Endometrium (tissue), 2 donors: ENCODE measurements around the gene ALOX12.
A peak's percentile ranks its signal among the peaks of the same experiment; 100 is the strongest.

Experiments used
- FAIRE-seq: peaks from 2 replicates; lab custom pipeline; 2012; peaks lifted over from hg19 to GRCh38; lab: Jason Lieb, UNC
- donor health status: control.
- donor health status: control.

The ALOX12 gene

DNA sequence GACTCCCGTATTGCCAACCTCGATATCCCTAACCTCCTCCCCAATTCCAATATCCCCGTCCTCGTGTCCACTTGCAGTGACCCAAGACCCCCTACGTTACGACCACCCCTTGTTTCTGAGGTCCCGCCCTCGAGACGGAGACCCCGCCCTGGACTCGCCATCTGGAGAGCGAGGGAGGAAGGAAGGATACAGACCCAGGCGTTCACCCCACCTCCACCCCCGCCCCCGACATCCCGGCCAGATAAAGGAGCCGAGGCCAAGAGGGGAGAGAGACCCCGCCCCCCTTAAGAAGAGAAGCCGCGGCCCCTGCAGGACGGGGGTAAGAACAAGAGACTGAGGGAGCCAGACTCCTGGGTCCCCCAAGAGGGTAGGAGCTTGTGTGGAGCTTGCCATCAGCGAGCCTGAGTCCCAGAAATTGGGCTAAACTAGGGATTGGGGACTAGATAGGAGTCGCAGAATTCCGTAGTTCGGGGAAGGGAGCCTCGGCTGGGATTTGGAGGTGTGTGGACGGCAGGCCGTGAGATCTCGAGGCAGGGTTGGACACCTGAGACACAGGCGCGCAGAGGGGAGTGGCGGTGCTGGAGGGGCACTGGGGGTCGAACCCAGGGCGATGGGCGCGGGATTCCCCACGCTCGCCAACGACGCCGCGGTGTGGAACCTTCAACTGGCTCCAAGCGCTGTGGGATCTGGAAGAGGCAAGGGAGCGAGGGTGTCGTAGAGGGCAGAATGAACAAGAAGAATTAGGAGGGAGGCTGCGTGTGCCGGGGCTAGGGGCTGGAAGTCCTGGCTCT lies 27.1 kb downstream of the ALOX12 start, which contains the start of gene BCL6B:
BCL6B (plus strand) TSS at position 270 of the 791 bp plus-strand sequence. CDS start 622 bp downstream, outside the sequence.
- FAIRE-seq = no peak

DNA sequence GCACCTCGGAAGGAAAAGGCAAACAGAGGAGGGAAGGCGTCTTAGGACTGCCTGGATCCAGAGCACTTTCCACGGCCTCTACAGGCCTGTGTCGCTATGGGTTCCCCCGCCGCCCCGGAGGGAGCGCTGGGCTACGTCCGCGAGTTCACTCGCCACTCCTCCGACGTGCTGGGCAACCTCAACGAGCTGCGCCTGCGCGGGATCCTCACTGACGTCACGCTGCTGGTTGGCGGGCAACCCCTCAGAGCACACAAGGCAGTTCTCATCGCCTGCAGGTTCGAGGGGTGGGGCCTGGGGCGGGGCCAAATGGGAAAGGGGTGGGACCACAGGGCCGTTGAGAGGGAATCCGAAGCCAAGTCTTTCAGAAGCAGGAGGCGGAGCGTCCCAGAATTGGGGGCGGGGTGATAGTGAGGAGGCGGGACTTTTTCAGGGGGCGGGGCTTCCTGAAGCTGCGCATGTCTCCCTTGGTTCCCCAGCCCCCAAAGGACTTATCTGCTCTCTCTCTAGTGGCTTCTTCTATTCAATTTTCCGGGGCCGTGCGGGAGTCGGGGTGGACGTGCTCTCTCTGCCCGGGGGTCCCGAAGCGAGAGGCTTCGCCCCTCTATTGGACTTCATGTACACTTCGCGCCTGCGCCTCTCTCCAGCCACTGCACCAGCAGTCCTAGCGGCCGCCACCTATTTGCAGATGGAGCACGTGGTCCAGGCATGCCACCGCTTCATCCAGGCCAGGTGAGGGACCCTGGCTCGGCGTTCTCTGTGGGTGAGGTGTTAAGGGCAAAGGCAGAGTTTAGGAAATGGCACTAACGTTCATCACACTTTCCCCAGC lies 27.9 kb downstream of the ALOX12 start:
- no peak for FAIRE-seq

DNA sequence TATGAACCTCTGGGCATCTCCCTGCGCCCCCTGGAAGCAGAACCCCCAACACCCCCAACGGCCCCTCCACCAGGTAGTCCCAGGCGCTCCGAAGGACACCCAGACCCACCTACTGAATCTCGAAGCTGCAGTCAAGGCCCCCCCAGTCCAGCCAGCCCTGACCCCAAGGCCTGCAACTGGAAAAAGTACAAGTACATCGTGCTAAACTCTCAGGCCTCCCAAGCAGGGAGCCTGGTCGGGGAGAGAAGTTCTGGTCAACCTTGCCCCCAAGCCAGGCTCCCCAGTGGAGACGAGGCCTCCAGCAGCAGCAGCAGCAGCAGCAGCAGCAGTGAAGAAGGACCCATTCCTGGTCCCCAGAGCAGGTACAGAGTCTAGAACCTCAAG lies 28.5 kb downstream of the ALOX12 start:
- FAIRE-seq = no peak

DNA sequence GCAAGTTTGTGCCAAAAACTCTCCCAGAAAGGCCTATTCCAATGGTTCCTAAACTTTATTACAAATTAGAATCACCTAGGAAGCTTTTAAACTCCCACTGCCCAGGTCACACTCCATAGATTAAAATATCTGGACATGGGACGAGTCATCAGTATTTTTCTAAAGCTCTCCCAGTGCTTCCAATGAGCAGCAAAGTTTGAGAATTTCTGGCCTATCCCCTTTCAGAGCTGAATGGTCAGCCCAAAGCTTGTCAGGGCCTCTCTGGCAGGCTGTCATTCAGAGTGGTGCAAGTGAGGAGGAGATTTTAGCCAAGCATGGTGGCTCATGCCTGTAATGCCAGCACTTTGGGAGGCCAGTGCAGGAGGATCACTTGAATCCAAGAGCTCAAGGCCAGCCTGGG lies 29.4 kb downstream of the ALOX12 start:
- no peak for FAIRE-seq

DNA sequence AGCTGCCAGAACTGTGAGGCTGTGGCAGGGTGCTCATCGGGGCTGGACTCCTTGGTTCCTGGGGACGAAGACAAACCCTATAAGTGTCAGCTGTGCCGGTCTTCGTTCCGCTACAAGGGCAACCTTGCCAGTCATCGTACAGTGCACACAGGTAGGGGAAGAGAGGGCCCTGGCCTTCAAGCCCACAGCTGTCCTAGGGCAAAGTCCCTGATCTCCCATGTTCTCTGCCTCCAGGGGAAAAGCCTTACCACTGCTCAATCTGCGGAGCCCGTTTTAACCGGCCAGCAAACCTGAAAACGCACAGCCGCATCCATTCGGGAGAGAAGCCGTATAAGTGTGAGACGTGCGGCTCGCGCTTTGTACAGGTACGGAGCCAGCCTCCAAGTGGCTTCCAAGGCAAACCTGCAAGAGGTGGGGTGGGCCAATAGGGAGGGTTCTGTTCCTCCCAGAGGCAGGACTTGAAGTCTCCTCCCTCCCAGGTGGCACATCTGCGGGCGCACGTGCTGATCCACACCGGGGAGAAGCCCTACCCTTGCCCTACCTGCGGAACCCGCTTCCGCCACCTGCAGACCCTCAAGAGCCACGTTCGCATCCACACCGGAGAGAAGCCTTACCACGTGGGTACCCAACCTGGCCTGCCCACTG lies 30.7 kb downstream of the ALOX12 start:
- FAIRE-seq = no peak

DNA sequence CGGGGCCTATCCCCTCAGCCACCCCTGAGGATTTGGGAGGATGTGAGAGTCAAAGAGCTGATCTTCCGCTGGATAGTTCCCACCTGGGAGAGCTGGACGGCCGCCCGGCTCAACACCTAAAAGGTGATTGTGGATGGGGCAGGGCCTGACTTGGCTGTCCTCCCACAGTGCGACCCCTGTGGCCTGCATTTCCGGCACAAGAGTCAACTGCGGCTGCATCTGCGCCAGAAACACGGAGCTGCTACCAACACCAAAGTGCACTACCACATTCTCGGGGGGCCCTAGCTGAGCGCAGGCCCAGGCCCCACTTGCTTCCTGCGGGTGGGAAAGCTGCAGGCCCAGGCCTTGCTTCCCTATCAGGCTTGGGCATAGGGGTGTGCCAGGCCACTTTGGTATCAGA lies 31.5 kb downstream of the ALOX12 start:
- FAIRE-seq = no peak

DNA sequence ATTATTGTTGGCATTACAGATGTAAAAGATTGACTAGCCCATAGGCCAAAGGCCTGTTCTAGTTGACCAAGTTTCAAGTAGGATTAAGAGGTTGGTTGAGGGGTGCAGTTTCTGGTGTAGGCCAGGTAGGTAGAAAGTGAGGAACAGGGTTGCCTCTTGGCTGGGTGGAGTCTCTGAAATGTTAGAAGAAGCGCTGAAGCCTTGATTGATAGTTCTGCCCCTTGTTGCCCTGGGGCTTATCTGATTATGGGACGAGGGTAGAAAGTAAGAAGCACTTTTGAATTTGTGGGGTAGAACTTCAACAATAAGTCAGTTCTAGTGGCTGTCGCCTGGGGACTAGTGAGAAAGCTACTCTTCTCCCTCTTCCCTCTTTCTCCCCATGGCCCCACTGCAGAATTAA lies 33.2 kb downstream of the ALOX12 start:
- no peak for FAIRE-seq

DNA sequence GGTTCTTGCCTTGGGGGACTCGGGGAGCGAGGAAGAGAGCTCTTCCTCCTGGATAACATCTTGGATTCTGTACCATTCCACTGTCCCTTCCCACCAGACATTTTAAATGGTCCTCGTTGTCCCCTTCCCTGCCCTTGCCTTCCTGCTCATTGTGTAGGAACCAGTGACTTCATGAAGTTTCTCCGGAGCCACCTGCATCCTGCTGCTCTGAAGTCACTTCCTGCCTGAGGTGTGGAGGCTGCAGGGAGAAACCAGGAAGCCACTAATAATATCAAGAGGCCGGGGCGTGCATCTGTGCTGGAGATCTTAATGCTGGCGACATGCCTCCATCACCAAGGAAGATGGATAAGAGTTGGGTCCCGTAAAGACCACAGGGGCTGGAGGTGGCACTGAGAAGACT lies 33.8 kb downstream of the ALOX12 start:
- no peak for FAIRE-seq

DNA sequence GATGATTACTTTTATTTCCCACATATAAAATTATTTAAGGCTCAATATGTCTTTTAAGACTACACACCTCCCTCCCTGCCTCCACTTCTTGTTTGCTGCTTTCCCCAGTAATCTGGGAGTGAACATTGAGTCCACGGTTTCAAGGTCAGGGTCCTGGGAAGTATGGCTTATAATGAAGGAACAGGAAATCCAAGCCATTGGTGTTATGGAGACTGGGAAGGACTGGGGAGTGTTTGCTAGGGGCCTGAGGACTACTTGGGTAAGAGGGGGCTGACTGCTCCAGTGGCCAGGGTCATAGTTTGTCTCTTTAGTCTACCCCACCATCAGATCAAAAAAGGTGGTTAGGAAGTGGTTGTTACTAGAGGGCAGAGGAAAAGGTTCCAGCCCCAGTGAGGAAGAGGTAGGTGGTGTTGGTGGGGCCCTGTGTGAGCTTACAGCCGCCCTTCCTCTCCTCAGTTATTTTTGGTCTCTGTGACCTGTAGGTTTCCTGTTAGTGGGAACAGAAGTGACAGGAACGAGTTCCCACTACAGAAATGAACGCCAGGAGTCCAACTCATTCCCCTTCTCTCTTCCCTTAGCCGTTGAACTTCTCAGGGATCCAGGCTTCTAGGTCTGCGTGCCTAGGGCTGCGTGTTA lies 39.2 kb downstream of the ALOX12 start:
- FAIRE-seq = no peak

DNA sequence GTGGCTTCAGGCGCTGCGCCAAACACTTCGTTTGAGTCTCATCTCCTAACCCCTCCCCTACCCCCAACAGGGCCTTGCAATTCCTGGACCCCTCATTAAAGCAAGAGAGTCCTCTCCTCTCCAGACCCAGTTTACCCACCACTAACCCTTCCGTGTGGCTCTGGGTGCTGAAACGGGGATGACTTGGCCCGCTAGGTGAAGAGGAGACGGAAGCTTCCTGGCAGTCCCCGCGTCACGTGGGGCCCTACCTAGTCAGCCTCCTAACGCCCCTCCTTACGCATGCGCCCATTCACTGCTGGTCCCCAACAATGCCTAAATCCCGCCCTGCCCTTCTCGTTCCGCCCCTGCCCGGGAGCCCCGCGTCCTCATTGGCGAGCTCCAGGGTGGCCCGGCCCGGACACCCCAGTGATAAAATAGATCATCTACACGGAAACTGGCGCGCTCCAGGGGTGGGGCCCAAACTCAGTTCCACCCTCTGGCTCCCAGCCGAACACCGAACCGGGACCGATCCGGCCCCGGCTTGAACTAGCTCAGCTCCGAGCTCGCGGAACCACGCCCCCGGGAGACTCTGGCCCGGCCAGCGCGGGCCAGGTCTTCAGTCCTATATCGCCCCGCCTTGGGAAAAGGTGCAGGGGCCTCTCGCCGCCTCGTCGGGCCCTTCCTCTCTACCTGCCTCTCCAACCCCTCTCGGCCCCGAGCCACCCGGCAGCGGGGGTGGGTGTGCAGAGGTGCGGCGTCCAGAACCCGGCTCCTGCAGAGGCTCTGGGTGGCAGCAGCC lies 39.9 kb downstream of the ALOX12 start, which contains the start of gene SLC16A13:
SLC16A13 (plus strand) TSS at position 425 of the 778 bp plus-strand sequence. CDS start 368 bp downstream, outside the sequence.
- FAIRE-seq = peak; percentile 87

DNA sequence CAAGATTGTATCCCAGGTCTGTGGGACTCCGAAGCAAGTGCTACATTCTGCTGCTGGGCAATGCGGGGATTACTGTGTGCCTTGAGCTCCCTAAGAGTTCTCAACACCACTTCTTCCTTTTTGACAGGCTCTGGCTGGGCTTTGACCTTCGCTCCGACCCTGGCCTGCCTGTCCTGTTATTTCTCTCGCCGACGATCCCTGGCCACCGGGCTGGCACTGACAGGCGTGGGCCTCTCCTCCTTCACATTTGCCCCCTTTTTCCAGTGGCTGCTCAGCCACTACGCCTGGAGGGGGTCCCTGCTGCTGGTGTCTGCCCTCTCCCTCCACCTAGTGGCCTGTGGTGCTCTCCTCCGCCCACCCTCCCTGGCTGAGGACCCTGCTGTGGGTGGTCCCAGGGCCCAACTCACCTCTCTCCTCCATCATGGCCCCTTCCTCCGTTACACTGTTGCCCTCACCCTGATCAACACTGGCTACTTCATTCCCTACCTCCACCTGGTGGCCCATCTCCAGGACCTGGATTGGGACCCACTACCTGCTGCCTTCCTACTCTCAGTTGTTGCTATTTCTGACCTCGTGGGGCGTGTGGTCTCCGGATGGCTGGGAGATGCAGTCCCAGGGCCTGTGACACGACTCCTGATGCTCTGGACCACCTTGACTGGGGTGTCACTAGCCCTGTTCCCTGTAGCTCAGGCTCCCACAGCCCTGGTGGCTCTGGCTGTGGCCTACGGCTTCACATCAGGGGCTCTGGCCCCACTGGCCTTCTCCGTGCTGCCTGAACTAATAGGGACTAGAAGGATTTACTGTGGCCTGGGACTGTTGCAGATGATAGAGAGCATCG lies 42.4 kb downstream of the ALOX12 start:
- no peak for FAIRE-seq

DNA sequence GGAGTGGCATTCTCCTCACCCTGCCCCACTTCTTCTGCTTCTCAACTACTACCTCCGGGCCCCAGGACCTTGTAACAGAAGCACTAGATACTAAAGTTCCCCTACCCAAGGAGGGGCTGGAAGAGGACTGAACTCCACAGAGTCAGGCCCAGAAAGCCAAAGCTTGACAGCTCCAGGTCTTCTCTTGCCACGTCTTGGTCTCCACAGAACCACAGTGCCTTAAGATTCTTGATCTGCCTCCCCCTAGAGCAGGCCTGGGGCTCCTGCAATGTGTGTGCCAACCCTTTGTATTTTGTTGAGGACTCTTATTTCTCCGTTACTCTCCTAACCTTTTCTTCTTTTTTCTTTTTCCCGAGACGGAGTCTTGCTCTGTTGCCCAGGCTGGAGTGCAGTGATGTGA lies 44.0 kb downstream of the ALOX12 start:
- no peak for FAIRE-seq

DNA sequence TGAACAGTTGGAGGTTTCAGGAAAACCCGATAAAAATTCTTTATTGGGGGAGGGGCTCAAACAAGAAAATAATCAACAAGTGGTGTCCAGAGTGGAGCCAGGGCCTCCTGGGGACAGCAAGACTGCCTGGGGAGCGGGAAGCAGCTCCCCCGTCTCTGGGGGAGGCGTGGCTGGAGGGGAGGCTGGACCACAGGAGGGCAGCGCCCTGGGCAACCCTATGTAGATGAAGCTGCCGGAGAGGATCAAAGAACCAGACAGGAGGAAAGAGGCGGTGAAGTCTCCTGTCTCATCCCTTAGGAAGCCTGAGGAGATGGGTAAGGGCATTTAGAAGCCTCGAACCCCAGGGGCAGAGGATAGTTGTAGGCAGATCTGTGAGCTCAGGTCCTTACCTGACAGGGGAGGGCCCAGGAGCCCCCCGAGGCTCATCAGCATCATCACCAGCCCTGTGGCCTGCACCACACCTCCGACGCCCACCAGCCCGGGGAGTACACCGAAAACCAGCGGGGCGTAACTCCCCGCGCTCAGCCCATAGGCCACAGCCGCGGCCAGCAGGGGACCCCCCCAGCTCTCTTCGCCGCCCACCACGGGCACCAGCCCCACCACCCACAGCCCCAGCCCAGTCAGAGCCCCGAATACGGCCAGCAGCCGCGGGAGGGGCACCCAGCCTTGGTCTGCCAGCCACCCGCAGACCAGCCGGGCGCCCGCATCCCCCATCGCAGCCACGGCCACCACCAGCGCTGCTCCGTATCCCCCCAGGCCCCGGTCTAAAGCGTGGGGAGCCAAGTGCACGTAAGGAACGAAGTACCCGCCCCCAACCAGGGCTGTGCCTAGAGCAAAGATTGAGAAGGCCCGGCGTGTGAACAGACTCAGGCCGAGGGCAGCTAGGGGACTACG lies 46.0 kb downstream of the ALOX12 start:
- FAIRE-seq = no peak

DNA sequence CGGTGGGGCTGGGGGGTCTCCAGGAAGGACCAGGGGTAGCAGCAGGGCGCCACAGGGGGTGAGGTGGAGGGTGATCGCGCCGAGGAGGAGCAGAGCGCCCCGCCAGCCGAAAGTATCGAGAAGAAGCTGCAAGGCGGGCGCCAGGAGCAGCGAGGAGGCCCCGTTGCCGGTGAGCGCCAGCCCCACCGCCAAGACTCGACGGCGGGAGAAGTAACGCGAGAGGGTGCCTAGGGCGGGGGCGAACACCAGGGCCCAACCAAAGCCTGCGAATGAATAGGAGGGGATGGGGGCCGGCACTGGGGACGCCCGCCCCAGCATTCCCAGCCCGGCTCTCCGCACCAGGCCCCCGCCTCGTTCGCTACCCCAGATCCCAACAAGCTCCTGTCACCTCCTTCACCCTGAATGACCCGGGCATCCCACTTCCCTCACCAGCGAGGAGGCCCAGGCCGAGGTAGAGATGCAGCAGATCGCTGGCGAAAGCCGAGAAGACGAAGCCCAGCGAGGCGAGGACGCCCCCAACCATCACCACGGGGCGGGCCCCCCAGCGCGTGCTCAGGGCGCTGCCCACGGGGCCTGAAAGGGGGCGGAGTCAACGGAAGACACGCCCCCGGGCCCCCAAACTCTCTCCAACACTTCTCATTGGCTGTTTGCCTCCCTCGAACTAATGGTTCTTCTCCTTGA lies 46.8 kb downstream of the ALOX12 start:
- FAIRE-seq = no peak

DNA sequence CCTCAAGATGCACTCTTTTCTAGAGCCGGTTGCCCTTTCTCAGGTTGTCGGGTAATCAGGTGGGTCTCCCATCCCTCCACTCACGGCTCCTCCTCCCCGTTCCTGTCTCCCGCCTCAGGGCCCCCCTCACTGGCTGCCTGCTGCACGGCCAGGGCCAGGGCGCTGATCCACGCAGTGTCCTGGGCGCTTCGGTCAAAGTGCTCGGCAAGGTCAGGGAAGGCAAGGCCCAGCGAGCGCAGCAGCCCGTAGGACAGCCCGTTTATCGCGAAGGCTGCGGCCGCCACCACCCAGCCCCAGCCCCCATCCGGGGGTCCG lies 47.3 kb downstream of the ALOX12 start:
- FAIRE-seq = no peak

DNA sequence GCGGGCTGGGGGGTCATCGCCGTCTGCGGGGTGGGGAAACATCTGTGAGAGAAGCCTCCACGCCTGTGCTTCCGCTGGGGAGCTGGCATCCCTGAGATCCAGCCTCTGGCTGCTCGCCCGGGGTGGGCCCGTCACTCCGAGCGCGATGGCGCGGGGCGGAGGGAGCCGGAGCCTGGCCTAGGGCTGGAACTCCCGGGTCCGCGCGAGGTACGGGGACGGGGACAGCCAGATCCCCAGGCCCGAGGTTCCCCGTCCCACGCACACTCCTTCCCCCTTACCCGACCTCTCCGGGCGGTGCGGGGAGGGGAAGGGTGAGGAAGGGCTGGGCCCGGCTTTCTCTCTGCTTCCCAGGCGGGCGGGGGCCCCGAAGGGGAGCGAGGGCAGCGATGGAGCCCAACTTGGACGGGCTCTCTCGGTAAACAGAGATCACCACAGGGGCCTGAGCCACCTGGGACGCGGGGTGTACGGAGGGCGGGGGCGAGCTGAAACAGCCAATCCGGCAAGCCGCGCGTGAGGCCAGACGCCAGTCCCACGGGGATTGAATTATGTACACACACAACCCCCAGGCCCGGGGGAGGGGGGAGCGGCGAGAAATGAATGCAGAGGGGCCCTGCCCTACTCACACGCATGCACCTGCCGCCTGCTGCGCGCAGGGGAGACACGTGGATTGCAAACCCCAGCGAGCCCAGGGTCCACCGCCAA lies 47.8 kb downstream of the ALOX12 start, which contains the start of gene SLC16A11:
SLC16A11 (minus strand) TSS at position 596 of the 702 bp plus-strand sequence; CDS start at position 17, 579 bp downstream.
- no peak for FAIRE-seq

DNA sequence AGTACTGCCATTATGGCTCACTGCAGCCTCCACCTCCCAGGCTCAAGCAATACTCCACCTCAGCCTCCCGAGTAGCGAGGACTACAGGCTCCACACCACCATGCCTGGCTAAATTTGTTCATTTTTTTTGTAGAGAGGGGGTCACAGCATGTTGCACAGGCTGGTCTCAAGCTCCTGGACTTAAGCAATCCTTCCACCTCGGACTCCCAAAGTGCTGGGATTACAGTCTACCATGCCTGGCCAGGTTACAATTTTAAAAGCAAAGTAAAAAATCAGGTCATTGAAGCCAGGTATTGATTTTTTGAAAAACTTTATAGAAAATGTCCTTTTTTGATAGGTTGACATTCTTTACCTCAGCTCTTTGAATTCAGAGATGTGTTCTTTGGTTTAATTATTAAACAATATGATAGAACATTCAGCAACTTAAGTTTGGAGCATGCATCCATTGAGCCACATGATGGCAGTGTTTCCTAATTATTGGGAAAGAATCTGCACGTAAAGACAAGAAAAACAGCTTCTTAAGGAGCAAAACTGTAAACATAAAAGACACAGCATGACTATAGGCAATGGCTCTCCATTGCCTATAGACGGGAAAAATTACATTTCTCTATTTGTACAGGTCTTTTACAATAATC lies 49.8 kb downstream of the ALOX12 start:
- FAIRE-seq = peak; percentile 86
